HS-5 (cell line): ENCODE results near the gene CHCHD3.
"Not testable (repeated sequence)": the region's sequence is repeated elsewhere in the genome, so short reads cannot be mapped to it uniquely, and the experiment has no call there.

ENCODE experiments used
- DNase-seq: peaks from one replicate; pipeline ENCODE4 v3.0.0-alpha.2; 2012; ENCODE audit warnings: low read depth

The CHCHD3 gene

GRCh38 chr7:133001727-133002126, 80.2 kb downstream of the CHCHD3 start:
- DNase-seq: no peak

GRCh38 chr7:132999845-133000244, 82.0 kb downstream of the CHCHD3 start:
- DNase-seq: no peak

DNA sequence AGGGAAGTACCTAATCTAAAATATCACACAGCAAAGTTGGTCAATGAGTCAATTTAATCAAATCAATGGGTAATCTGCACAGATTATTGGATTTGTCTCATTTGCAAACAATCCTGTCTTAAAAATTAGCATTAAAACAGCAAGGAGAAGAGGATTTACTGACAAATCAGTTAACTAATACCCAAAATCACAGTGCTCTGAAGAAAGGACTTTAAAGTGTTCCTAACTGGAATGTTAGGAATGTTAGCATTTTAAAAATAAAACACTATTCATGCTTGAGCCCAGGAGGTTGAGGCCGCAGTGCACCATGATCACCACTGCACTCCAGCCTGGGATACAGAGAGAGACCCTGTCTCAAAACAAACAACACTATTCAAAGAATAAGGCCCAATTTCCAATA, 83.1 kb downstream of the CHCHD3 start:
- DNase-seq: no peak

DNA sequence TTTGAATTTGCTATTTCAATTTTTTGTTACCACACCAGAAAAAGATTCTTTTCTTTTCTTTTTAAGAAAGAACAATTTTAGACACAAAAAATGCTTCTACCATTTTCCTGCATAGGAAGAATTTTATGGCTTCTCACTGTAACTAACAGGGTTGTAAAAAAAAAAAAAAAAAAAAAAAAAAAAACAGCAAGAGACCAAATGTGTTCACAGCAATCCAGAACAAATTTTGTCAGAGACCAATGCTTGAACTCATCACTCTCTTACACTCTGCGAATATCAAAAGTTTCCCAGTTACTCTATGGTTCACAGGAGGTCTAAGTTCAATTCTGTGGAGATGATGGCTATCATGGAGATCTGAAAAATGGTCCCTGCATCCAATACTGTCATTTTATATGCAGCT, 84.4 kb downstream of the CHCHD3 start:
- no peak for DNase-seq

DNA sequence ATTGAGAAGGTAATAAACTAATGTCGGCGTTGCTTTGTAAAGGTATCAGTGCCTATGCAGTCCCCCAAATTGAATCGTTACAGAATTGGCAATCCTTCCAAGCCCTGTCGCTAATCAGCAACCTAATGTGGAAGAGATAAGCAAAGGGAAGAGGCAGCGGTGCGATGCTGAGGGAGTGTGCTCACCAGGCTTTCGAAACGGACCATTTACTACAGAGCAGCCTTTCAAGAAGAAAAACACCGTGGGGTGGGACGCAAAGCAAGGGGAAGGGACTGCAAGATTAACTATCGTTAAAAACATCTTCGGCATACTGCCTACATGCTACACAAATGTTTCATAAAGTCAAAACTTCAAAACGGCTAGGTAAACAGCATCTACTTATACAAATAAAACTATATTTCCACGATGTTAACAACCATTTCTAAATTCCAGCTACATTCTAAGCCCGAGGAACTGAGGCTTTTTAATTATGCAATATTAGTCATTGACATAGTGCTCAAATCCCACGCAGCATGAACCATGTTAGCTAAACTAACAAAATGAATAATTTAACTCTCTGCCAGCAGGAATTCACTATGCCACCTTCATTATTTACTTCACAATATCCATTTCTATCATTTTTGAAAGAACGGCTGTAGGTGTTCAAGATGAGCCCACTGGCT, 85.2 kb downstream of the CHCHD3 start:
- no peak for DNase-seq

- no peak for DNase-seq
Observed at GRCh38 chr7:132993377-132994013, 88.4 kb downstream of the CHCHD3 start.

DNA sequence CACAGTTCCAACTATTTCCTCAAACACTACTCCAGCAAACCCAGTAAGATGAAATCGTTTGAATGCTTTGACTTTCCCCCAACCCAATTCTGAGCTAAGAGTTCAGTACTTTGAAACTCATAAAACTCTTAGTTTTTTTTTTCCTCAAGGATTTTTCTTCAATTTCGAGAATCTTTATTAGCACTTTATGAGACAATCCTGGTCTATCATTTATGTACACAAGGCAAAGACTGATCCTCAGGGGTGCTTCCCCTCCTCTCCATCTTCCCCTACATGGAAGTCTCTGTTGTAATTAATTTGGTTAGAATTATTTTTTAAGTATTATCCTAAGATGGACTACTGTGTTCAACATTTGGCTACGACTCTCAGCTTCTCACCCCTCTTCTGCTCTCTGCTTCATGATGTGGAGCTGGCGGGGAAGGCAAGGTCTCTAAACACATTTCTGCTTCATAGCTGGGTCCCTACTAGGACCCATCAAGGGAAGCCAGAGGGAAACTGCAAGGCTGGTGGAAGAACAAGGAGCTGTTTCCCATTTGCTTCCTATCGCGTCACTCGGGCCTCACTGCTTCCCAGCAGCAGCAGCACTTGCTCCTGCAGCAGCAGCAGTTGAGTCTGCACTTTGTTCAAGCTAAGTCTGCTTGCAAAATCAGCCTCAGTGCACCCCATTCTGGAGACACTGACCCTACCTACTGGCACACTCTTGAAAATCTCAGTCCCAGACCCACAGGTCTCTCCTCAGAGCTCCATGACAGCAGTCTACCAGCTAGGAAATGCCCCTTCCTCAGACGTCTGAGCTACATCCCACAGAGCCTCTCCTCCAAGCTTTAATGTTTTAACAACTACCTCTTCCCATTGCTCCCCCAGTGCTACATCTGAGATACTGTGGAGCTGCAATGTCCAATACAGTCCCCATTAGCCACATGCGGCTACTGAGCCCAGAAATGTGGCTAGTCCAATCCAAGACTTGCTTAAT, 90.0 kb downstream of the CHCHD3 start:
- no peak for DNase-seq

- DNase-seq: no peak
Observed at GRCh38 chr7:132988117-132988516, 93.8 kb downstream of the CHCHD3 start.

DNA sequence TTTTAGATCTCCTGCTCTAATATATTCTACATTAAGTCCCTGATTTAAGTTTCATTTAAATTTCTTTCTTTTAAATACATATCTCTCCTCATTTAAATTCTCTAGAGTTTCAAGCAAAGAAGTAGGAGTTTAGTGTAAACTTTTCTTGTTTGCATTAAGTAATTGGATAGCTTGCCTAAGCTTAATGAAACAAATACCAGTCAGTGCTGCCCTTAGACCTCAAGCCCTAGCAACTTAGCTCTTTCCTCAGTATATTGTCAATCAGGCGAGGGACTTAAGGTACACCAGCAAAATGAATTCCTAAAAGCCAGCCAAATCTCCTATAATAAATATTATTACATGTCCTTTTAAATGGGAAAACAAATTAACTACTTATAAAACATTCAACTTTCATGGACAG, 101.5 kb downstream of the CHCHD3 start:
- no peak for DNase-seq

- no peak for DNase-seq
Observed at GRCh38 chr7:132979524-132979923, 102.4 kb downstream of the CHCHD3 start.

DNA sequence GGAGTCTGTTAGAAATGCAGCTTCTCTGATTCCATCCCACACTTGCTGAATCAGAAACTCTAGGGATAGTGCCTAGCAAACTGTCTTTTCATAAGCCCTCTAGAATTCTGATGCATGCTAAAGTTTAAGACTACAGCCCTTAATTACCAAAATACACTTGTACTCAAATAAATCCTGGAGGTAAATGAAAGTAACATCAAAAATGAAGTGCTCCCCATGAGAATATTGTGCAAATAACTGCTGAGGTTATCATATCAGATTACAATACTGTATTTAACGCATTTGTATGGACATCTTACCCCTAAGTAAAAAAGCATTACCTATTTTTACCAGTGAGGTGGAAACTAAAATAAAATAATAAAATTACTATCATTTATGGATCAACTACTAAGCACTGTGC, 104.7 kb downstream of the CHCHD3 start:
- DNase-seq: no peak

- no peak for DNase-seq
Observed at GRCh38 chr7:132972745-132973144, 109.1 kb downstream of the CHCHD3 start.

- no peak for DNase-seq
Observed at GRCh38 chr7:132970257-132970656, 111.6 kb downstream of the CHCHD3 start.

GRCh38 chr7:132969520-132969919, 112.4 kb downstream of the CHCHD3 start:
- DNase-seq: no peak

- not testable (repeated sequence) for DNase-seq
Observed at GRCh38 chr7:132967470-132967848, 114.4 kb downstream of the CHCHD3 start.

GRCh38 chr7:132966754-132967469, 115.0 kb downstream of the CHCHD3 start:
- DNase-seq: peak; percentile 31

- no peak for DNase-seq
Observed at GRCh38 chr7:132965951-132966350, 115.9 kb downstream of the CHCHD3 start.

DNA sequence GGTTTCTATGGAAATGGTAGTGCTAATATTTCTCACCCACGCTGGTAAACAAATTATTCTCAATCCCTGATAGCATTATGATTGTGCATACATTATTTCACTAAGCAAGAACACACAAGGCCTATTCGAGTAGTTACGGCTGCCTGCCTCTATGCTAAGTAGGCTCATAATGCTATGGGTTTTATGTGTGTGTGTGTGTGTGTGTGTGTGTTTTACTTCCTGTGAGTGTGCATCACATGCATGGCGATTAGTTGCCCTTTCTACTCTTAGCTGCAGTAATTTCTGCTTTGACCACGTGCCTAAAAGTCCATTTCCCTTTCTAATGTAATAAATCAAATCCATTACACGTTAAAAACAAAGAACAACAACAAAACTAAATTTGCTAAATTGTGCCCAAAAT, 117.0 kb downstream of the CHCHD3 start:
- DNase-seq: no peak

DNA sequence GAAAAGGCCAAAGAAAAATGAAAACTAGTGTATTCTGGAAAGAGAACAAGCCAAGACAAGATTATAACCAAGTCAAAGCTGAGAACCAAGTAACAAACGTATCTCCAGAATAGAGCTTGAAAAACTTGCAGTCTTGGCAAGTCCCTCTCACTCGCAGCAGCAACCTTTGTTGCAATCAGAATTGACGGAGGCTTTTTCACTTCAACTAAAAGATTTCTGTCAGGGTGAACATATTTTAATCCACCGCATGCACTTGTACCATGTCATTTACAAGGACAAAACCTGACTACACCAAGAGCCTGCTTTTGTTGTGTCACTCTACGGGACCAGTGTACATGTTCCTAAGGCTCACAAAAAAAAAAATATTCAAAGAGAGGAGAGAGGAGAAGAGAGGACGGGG, 122.0 kb downstream of the CHCHD3 start:
- no peak for DNase-seq

DNA sequence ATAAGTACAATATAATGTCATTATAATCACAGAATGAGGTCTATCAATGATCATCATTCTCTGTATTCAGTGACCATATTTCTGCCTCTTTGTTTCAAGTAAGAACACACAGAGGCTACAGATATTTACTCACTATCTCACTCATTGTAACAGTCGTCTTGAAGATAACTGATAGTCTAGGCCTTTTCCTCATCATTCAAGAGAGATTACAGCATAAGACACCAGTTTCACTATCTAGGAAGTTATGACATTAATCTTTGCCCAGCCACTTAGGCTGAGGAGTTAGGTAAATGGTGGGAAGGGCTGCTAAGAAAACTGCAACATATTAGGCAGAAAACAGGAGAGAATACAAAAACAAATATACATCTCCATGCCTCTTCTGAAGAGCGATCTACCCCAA, 125.3 kb downstream of the CHCHD3 start:
- DNase-seq: no peak

GRCh38 chr7:132953468-132953867, 128.4 kb downstream of the CHCHD3 start:
- DNase-seq: no peak

- no peak for DNase-seq
Observed at GRCh38 chr7:132950725-132951124, 131.2 kb downstream of the CHCHD3 start.
